Measurements from ENCODE around the gene WWOX.

The WWOX gene

GRCh38 chr16:79167893-79168292 lies 1068.4 kb downstream of the WWOX start:
- POLR2A ChIA-PET, result no interaction called here

GRCh38 chr16:79168321-79168720 lies 1068.9 kb downstream of the WWOX start:
- ChIA-PET POLR2A (no interaction called here), CTCF (interaction anchor here (1.0 kb wide), 1 partner anchor 20 kb away, joined by 3 read pairs; no protein-coding TSS in a partner anchor)
- no peak for TF ChIP-seq CTCF (IDR thresholded peaks at IDR 0.05; ENCODE audit: control extremely low read depth, extremely low read depth, low read depth, missing control alignments)
- DNase-seq (ENCODE audit: extremely low spot score), result no peak

More at GRCh38 chr16:79167893-79168292, 1068.4 kb downstream of the WWOX start:
- CTCF ChIA-PET, result no interaction called here
- TF ChIP-seq CTCF (IDR thresholded peaks at IDR 0.05; ENCODE audit: control extremely low read depth, extremely low read depth, low read depth, missing control alignments), result no peak
- DNase-seq (ENCODE audit: extremely low spot score), result no peak

GRCh38 chr16:79169239-79169638 lies 1069.8 kb downstream of the WWOX start:
- ChIA-PET CTCF (interaction anchor here (1.0 kb wide), 1 partner anchor 21 kb away, joined by 3 read pairs; no protein-coding TSS in a partner anchor), POLR2A (no interaction called here)
- DNase-seq (ENCODE audit: extremely low spot score), result no peak
- TF ChIP-seq CTCF (IDR thresholded peaks at IDR 0.05; ENCODE audit: control extremely low read depth, extremely low read depth, low read depth, missing control alignments), result no peak

GRCh38 chr16:79170555-79171246 lies 1071.2 kb downstream of the WWOX start:
- no peak for TF ChIP-seq CTCF (IDR thresholded peaks at IDR 0.05; ENCODE audit: control extremely low read depth, extremely low read depth, low read depth, missing control alignments)
- CTCF ChIA-PET, result no interaction called here

GRCh38 chr16:79171504-79171903 lies 1072.0 kb downstream of the WWOX start:
- no peak for DNase-seq (ENCODE audit: extremely low spot score)
- ChIA-PET POLR2A (no interaction called here), CTCF (no interaction called here)
- no peak for TF ChIP-seq CTCF (IDR thresholded peaks at IDR 0.05; ENCODE audit: control extremely low read depth, extremely low read depth, low read depth, missing control alignments)

More at GRCh38 chr16:79170555-79171246, 1071.2 kb downstream of the WWOX start:
- POLR2A ChIA-PET, result no interaction called here
- no peak for DNase-seq (ENCODE audit: extremely low spot score)

GRCh38 chr16:79171931-79172705 lies 1072.7 kb downstream of the WWOX start:
- DNase-seq (ENCODE audit: extremely low spot score), result no peak
- POLR2A ChIA-PET, result no interaction called here

More at GRCh38 chr16:79171931-79172705, 1072.7 kb downstream of the WWOX start:
- TF ChIP-seq CTCF (IDR thresholded peaks at IDR 0.05; ENCODE audit: control extremely low read depth, extremely low read depth, low read depth, missing control alignments), result no peak
- CTCF ChIA-PET, result no interaction called here
